Measurements from ENCODE around the gene NAE1.

- TF ChIP-seq CTCF (IDR thresholded peaks at IDR 0.05) (no peak), EP300 (IDR thresholded peaks at IDR 0.05) (no peak), POLR2A (IDR thresholded peaks at IDR 0.05; ENCODE audit: low read length) (no peak), NR3C1 (IDR thresholded peaks at IDR 0.05) (no peak), JUNB (IDR thresholded peaks at IDR 0.05) (no peak), JUN (IDR thresholded peaks at IDR 0.05) (no peak), RFX5 (IDR thresholded peaks at IDR 0.05) (no peak), KDM5A (IDR thresholded peaks at IDR 0.05) (no peak), PHF8 (IDR thresholded peaks at IDR 0.05; ENCODE audit: borderline replicate concordance, low read depth) (no peak), RAD21 (conservative IDR thresholded peaks at IDR 0.05 in 1 of 2, IDR thresholded peaks at IDR 0.05 in 1 of 2) (no peak)
Measured at GRCh38 chr16:66814734-66815133, 16.0 kb downstream of the NAE1 start.
